Uterus (tissue), 2 donors: ENCODE data around the gene SORCS3.

Experiments used
- POLR2A ChIP-seq, 2 donors: fragments of 450-650 bp; IDR thresholded peaks; one replicate each; pipeline ENCODE4 v1.6.1; 2016; ENCODE audit warnings: antibody characterized with exemption in 2 of 2, mild to moderate bottlenecking in 1 of 2, moderate library complexity in 1 of 2
- TF ChIP-seq, protein P1 (sequence below), 4 experiments: fragments of 200-600 bp in 2 of 4; fragments of 450-650 bp in 2 of 4; sonication (generic) in 2 of 4; IDR thresholded peaks; one replicate each; pipeline ENCODE4 v1.5.1; 2016 to 2019; ENCODE audit warnings: antibody characterized with exemption in 4 of 4, mild to moderate bottlenecking in 2 of 4, moderate library complexity in 1 of 4

DNA sequence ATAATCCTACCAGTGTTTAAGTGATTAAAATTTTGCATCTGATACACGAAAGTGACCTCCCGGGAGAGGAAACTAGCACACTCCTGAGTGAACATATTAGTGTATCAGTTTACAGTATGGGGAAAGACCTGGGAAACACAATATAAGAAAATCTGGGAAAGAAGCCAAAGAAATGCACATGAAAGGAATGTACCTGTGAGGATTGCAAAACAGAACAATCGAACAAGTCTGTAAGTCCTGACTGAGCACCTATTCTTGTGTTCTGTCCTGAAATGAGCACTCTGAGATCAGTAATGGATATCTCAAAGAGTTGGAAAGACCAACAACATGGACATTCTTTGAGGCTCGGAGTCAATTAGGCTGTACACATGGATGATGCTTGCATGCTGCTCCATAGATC is 554.7 kb downstream of the SORCS3 start:
- no peak for TF ChIP-seq POLR2A (IDR thresholded peaks at IDR 0.05)
- TF ChIP-seq, protein P1, sequence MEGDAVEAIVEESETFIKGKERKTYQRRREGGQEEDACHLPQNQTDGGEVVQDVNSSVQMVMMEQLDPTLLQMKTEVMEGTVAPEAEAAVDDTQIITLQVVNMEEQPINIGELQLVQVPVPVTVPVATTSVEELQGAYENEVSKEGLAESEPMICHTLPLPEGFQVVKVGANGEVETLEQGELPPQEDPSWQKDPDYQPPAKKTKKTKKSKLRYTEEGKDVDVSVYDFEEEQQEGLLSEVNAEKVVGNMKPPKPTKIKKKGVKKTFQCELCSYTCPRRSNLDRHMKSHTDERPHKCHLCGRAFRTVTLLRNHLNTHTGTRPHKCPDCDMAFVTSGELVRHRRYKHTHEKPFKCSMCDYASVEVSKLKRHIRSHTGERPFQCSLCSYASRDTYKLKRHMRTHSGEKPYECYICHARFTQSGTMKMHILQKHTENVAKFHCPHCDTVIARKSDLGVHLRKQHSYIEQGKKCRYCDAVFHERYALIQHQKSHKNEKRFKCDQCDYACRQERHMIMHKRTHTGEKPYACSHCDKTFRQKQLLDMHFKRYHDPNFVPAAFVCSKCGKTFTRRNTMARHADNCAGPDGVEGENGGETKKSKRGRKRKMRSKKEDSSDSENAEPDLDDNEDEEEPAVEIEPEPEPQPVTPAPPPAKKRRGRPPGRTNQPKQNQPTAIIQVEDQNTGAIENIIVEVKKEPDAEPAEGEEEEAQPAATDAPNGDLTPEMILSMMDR (IDR thresholded peaks at IDR 0.05): no peak
